GM21717 (cell line): ENCODE measurements around the gene LZTS3.
"Not testable (repeated sequence)": the region's sequence is repeated elsewhere in the genome, so short reads cannot be mapped to it uniquely, and the experiment has no call there.

Source experiments
- ATAC-seq: cut with Tn5 transposase; IDR thresholded peaks from one replicate; pipeline ENCODE4 v1.9.1; 2021; ENCODE audit warnings: mild to moderate bottlenecking, moderate library complexity; ENCODE audit not compliant: unreplicated experiment

Gene LZTS3

DNA sequence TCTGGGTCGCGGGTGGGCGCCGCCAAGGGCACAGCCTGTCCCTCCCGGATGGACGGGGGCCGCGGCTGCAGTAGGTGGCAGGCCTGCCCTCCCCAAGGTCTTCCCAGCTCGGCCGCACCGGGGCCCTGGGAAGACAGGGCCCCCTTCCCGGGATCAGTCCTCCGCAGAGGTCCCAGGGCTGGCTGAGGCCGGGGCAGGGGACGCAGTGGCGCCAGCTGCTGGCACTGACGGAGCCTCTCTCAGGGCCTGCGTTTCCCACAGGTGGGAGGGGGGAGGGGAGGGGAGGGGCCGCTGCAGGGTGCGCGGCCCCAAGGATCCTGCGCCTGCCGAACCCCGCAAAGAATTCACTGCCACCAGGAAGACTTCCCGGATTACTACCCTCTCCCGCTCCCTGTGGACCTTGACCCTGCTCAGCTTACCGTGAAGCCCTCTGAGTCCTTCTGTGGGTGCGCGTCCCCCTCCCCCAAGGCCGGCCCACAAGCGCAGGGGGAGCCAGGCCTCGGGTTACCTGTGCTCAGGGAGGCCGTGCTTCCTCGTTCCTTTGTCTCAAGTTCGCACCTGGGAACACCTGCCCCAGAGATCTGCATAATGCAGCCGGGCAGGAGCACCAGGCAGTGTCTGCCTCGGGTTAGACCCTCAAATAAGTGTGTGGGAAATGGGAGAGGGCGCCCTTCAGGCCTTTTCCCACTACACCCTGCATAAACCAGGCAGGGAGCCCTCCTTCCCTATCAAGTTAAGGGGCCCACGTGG is 5.1 kb downstream of the LZTS3 start:
- no peak for ATAC-seq

DNA sequence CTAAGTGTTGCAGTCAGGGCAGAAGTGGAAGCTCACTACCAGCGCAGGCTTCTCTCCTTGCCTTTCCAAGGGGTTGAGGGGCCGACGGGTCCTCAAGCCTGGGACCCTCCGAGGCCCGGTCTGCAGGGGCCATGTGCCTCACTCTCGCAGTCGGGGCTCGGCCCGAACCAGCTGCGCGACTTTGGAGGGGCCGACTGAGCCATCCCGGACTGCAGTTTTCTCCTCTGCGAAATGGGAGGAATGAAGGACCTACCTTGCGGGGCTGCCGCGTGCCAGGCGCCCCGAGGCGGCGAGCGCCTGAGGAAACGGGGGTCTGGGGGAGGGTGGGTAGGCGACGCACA is 5.6 kb downstream of the LZTS3 start:
- no peak for ATAC-seq

DNA sequence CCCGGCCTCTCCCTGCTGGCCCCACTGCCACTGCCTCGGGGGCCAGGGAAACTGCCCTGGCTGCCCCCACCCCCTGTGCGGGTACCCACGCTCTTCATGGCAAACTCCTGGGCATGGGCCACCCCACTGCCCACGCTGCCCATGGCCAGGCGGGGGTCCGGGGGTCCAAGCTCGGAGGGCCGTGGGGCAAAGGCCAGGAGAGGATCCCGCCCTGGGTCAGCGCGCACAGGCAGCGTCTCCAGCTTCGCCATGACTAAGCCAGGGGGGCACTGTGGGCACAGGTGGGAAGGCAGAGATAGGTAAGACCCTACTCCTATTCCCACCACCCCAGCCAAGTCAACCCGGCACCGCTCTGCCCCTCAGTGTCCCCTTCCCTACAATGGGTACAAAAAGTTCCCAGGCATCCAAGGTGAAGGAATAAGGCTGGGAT is 6.4 kb downstream of the LZTS3 start:
- no peak for ATAC-seq

DNA sequence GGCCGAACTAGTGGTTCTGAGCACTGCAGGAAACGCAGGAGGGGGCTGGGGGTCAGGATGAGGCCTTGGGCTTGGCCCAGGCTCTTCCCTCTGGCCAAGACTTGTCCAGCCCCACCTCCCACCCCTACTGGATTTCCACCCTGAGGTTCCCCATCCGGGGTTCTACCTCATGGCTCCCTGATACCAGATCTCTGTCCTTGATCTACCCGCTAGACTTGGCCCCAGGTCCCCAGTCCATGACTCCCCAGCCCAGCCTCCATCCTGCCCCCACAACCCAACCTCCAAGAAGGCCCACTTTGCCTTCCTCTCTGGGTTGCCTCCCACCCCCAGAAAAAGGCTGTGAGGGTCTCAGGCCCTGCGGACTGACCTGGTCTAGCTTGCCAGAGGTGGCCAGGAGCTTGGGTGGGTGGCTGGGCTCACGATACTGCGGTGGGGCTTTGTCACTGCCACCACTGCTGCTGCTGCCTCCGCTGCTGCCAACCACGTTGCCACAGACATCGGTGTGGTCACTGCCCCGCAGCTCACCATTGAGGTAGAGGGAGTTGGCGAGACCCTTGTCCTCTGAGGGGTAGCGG is 6.9 kb downstream of the LZTS3 start:
- no peak for ATAC-seq

DNA sequence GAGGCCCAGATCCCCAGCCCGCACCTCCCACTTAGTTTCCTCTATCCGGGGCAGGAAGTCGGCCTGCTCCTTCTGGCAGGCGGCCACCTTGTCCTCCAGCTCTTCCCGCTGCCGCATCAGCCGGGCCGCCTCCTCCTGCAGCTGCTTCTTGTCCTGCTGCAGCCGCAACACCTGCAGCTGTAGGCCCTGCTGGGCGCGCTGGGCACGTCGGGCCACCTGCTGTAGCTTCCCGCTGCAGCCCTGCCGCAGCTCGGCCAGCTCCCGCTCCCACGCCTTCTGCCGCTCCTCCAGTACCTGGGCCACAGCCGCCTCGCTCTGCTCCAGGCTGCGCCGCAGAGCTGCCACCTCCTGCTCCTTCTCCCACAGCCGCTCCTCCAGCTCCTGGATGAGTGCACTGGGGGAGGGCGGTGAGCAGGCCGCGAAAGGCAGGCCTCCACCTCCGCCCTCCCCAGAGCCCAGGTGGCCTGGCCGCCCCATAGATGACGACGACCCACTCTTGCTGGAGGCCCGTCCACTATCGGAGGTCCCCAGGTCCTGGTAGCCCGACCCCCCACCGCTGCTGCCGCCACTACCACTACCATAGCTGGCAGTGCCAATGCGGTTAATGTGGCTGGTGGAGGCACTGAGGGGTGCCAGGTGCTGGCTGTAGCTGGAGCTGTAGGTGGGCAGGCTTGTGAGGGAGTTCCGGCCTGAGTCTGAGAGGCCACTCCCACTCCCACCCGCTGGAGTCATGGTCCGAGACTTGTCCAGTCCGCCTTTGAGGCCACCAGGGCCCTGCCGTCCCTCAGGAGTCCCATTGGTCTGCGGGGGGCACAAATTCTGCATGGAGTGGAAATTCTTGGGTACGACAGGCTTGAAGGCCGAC is 7.6 kb downstream of the LZTS3 start:
- ATAC-seq = no peak

DNA sequence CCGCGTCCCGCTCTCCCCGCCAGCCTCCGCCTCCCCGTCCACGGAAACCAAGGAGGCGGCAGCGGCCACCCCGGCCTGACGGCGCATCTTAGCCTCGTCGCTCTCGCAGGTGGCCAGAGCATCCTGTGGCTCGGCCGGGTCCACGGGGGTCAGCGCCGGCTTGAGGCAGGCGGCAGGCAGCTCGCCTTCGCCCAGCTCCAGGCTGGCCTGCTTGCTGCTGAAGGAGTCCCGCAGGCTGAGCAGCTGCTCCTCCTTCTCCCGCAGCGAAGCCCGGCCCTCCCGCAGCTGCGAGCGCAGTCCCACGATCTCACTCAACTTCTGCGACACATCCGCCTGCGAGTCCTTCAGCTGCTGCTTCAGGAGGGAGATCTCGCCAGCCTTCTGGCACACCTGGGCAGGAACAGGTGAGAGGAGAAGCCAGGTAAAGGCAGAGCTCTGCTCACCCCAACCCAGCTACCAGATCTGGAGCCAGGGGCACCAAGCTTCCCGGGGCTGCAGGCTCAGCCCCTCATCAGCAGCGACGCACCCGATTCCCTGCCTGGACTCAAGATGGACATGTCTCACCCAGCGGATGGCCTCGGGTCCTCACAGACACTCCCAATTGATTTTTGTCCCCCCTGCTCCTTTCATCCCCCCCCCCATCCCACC is 8.5 kb downstream of the LZTS3 start:
- ATAC-seq = no peak

DNA sequence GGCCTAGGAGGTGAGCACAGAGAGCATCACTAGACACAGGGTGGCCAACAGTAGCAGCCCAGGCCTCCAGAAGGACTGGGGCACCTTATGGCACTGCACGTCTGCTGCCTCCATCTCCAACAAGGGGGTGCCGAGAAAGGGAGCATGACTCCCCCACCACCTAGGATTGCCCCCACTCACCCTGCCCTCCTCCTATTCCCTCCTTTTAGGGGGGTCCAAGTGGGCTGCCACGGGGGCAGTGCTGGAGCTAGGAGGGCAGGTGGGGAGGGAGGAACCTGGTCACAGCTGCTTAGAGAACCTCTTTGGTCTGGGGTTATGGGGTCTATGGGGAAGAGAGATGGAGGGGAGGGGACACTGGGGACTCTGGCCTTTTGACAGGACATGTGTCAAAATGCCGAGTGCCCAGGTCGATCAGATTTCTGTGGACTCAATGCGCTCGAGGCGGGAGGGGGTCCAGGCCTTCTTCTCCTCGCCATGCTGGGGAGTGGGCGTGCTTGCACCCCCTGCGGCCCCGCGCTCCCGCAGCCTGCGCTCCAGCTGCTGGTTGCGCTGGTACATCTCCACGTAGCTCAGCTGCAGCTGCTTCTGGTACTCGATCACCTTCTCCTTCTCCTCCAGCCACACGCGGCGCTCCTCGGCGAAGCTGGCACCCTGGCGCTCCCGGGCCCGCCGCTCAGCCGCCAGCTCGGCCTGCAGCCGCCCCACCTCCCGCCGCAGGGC is 9.1 kb downstream of the LZTS3 start:
- ATAC-seq = no peak

DNA sequence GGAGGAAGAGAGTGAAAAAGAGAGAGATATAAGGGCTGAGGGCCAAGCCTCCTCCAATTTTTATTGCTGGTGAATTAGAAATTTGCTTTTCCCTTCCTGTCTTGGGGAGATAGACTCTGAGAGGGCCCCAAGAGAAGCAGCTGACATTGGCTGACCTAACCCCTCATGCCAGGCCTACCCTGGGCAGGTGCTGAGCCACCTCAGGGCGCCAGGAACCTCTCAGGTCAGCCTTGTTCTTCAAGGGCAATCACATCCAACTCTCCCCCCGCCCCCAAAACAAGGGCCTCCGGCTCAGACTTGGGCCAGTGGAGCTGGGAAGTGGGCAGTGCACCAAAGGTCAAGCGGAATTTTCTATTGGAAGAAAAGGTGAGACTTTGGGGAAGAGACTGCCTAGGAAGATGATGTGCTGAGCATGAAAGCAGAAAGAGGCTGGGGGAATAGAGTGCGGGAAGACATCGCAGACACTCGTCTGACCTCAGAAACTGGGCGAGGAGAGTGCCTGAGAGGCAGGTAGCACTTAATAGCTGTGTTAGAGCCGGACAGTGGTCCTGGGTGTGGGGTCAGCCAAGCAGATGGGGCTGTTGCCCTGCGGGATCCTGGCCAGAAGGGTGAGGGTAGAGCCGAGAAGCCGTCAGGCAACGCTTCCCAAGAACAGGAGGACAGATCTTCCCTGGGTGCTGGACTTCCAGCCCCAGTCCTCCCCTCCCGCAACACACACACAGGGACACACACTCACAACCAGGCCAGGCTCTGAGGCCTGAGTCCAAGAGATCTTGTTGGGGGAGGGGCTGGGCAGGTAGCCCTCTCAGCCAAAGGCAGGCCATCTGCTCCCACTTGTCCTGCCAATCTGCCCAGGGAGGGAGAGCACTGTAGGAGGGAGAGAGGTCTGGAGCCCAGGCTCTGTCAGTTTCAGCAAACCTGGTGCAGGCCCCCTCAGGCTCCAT is 10.0 kb downstream of the LZTS3 start:
- ATAC-seq = no peak

DNA sequence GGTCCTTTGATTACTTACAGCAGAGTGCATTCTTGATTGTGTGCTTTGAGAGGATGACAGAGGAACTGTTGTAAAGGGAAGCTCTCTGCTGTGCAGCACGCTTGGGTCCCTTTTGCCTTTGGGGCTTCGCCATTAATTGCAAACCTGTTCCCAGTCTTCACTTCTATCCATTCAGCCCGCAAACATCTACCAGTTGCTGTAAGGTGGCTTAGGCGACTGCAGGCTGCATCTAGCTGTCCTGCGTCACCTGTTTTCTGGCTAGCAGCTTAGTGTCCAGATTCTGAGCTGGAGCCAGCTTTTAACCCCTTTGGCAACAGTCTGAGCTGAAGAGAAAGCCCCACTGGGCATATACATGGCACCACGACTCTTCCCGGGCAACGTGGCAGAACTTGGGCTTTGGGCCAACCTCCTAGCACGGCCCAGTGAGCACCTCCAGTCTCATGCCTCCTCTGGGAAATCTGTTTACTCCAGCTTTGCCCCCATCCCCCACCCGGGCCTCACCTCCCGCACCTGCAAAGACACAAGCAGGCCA is 11.2 kb downstream of the LZTS3 start:
- ATAC-seq = no peak

DNA sequence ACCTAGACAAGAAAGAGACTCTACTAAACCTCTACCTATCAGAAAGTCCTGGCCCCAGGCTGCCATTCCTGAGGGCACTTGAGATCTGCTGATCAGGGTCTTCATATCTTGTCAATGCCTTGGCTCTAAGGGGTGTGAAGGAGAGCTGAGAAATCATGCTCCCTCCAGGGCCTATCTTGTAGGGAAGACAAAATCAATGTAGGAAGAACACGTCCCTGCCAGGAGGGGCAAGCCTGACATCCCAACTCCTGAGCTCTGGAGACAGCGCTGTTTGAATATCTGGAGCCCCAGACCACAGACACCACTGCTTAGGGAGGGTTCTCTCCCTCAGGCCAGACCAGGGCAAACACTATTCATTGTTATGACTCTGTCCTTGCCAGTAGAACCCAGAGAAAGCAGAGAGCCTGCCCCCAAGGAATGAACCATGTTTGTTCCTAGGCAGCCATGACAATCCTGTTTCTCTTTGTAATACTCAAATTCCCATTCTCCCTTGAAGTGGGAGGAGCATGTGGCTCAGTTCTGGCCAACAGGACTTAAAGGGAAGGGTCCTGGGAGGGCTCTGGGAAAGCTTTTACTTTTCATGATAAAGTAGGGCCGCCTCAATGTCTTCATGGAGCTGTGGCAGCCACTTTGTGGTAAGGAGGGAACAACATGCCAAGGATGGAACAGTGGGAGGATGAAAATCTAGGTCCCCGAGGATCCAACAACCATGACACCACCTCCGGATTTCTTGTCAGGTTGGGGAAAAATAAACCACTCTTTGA is 11.9 kb downstream of the LZTS3 start:
- no peak for ATAC-seq

DNA sequence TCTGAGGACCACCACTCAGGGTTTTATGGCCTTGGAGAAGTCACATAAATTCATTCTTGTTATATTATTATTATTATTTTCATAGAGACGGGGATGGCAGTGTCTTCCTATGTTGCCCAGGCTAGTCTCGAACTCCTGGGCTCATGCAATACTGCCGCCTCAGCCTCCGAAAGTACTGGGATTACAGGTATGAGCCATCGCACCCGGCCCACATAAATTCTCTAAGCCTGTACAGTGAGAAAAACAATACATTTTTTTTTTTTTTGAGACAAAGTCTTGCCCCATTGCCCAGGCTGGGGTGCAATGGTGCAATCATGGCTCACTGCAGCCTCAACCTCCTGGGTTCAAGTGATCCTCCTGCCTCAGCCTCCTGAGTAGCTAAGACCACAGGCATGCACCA is 12.9 kb downstream of the LZTS3 start:
- no peak for ATAC-seq

DNA sequence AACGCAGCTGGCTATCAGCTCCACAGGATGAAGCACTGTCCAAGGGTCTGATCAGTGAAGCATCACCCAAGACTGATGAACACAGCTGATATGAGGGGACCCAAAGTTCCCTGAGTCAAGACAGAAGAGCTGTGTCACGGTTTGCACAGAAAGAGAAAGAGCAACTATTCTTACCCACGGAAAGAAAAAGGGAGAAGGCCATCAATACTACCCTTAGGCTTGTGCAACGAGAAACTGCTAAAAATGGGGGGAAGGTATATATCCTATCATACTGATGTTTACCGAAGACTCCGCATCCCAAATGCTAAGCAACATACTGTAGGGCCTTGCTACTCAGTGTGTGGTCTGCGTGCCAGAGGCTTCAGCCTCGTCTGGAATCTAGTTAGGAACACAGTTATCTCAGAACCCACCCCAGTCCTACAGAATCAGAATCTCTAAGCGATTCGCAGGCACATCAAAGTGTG is 14.3 kb downstream of the LZTS3 start:
- ATAC-seq = no peak

DNA sequence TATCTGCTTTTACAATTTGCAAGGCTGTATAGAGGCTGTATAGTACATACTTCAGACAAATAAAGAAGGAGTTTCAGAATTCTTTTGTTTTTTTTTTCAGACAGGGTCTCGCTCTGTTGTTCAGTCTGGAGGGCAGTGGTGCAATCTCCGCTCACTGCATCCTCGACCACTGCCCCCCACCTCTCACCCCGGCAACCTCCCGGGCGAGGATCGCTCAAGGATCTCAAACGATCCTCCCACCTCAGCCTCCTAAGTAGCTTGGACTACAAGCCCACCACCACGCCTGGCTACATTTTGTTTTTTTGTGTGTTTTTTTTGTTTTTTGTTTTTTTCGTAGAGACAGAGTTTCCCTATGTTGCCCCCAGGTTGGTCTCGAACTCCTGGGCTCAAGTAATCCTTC is 15.5 kb downstream of the LZTS3 start:
- no peak for ATAC-seq

DNA sequence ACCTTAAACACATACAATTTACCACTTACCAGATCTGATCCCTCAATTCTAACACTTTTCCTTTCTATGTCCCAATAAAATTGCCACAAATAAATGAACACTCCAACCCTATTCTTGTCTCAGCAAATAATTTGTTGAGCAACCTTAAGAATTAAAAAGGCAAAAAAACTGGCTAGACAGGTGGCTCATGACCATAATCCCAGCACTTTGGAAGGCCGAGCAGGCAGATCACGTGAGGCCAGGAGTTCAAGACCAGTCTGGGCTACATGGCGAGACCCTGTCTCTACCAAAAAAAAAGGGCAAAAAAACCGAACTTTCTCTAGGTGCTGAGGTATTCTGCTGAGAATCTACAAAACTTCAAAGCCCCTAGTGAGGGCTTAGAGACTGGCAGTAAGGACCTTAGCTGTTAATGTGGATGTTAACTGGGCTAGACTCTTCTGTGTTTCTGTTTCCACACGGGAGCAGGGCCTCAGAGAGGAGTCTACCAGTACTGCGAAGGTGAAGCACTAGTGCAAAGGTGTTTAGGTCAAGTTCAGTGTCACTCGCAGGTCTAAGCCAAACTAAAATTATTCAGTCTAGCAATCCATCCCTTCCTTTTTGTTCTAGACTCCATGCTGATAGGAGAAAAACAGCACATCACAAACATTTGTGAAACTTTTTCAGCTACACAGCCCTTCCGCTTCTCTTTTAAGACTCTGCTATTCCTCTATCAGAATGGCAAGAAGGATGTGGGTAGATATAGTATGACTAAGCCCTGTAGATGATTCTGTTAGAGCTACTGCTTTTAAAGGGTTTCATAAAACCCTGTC is 16.3 kb downstream of the LZTS3 start:
- peak; percentile 59 for ATAC-seq

DNA sequence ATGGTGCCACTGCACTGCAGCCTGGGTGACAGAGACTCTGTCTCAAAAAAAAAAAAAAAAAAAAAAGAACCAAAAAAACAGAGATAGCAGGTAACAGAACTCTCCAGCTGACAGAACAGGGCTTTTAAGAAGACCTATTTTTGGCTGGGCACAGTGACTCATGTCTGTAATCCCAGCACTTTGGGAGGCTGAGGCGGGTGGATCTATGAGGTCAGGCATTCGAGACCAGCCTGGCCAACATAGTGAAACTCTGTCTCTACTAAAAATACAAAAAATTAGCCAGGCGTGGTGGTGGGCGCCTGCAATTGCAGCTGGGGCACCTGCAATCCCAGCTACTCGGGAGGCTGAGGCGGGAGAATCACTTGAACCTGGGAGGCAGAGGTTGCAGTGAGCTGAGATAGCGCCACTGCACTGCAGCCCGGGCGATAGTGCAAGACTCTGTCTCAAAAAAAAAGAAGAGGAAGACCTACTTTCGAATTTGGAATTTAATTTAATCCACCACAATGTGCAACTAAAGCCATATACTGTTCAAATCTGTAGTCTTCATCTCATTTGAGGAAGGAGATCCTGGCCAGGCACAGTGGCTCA is 21.2 kb downstream of the LZTS3 start:
- not testable (repeated sequence) for ATAC-seq

DNA sequence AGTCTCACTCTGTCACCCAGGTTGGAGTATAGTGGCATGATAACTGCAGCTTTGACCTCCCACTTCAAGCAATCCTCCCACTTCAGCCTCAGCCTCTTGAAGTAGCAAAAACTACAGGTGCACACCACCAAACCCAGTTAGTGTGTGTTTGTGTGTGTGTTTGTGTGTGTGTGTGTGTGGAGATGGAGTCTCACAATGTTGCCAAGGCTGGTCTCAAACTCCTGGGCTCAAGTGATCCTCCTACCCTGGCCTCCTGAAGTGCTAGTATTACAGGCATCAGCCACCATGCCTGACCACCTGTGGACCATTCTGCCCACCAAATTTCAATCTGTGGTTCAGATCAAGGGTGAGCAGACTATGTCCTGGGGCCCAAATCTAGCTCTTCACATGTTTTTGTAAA is 22.4 kb downstream of the LZTS3 start:
- ATAC-seq = no peak

DNA sequence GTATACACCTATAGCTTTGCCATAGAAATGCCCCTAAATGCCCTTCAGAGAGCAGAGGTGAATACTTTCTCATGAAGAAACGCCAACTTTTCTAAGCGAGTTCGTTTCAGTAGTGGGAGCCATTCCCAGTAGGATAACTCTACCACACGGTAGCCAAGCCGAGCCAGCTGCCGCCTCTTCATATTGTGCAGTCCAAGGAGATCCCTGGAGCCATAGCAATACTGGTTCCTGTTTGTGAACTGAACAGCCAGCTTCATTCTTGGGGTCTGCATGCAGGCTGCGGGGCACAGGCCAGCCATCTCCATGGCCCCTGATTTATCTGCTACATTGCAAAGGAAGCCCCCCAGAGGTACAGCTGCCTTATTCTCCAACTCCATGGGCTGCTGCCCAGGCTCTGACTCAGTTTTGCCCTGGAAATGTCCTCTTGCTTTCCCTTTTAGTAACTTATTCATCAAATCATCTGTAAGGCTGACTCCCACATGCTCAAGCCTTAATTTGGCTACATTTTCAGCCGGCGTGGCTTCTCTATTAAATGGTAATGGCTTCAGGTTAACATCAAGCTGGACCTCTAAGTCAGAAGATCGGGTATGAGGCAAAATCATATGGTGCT is 26.5 kb downstream of the LZTS3 start:
- no peak for ATAC-seq
